Measurements from ENCODE around the gene MOSMO. TPM values are rescaled to one million over a fixed set of nuclear protein-coding genes. Genes with fewer than 3 reads are reported as not detected.
A peak's percentile ranks its signal among the peaks of the same experiment; 100 is the strongest.

Gene MOSMO
- total and polyA plus RNA-seq, 7 donors = 2.8 to 27.1 (median 19.3) TPM

DNA sequence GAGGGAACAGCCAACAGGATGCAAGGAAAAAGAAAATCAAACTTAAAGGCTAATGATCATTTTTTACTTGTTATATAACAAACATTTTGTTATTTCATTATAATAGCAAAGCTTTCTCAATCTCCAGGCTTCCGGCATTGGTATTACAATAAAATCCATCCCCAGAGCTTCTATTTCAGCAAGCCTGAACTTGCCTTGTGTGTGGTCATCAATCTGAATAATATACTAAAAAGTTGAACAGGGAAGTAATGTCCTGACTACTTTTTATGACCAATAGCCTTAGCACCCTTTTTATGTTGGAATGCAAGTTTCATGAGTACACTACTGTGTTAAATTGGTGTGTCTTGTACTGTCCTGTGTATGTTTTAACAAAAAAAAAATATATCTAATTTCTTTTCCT, 57.3 kb downstream of the MOSMO start:
- no peaks in the 10 kb centered on the region for H3K27me3 ChIP-seq
- TF ChIP-seq EP300 (IDR thresholded peaks at IDR 0.05) (no peak), POLR2AphosphoS5 (IDR thresholded peaks at IDR 0.05) (no peak), POLR2A (IDR thresholded peaks at IDR 0.05) (no peak), CTCF (IDR thresholded peaks at IDR 0.05) (no peak)
- no peak overlapping the region for H3K4me3 ChIP-seq
- peaks cover 0 to 12% (median 4%) of the 10 kb centered on the region in 4 donors for H3K4me1 ChIP-seq
- H3K36me3 ChIP-seq = no peaks in the 10 kb centered on the region
- H3K9me3 ChIP-seq = no peaks in the 10 kb centered on the region
- intact Hi-C loops (cut with DNase I) = no loop called here
- H3K27ac ChIP-seq = no peak overlapping the region
- 93 to 96% methylated on average over 1 of the region's 1 CpG for WGBS, 2 donors
- no peak for DNase-seq

- TF ChIP-seq EP300 (IDR thresholded peaks at IDR 0.05) (no peak), CTCF (IDR thresholded peaks at IDR 0.05) (no peak), POLR2AphosphoS5 (IDR thresholded peaks at IDR 0.05) (no peak), POLR2A (IDR thresholded peaks at IDR 0.05) (no peak)
- Histone ChIP-seq H3K27ac (peak overlapping the region in 1 of 4 donors; percentile 7), H3K4me3 (no peak overlapping the region), H3K9me3 (no peaks in the 10 kb centered on the region), H3K27me3 (no peaks in the 10 kb centered on the region), H3K36me3 (peaks cover 0 to 3% (median 0%) of the 10 kb centered on the region in 4 donors), H3K4me1 (peaks cover 0 to 17% (median 8%) of the 10 kb centered on the region in 4 donors)
- intact Hi-C loops (cut with DNase I) = no loop called here
- 67 to 79% methylated on average over 12 of the region's 12 CpGs for WGBS, 2 donors
- no peak for DNase-seq
Observed at GRCh38 chr16:22070361-22071330, 62.7 kb downstream of the MOSMO start.

DNA sequence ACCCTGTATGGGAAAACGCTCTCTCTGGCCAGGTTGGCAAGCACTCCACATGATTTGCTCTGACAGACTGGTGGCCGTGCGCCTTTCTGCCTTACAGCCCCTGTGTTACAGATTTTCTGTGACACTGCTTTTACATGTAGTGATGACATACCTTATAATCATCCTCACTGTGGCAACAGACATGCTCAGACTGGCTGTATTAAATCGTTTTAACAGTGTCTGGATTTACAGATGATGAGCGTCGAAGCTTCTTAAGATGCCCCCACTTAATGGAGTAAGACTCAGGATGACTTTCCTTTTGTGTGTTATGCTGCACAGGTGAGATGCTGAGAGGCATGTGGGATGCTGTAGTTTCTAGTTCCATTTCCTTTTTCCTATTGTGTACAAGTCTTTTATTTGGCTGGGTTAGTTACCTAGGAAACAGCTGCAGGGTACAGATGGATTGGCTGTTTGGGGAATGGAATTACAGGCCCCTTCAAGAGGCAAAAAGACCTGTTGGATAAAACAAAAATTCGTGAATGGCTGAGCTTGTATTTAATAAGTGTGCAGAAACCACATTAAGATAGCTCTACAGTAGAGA, 63.5 kb downstream of the MOSMO start:
- Histone ChIP-seq H3K27me3 (no peaks in the 10 kb centered on the region), H3K27ac (peak overlapping the region in 1 of 4 donors; percentile 7), H3K4me3 (no peak overlapping the region), H3K9me3 (no peaks in the 10 kb centered on the region), H3K4me1 (peaks cover 0 to 17% (median 8%) of the 10 kb centered on the region in 4 donors), H3K36me3 (peaks cover 0 to 11% (median 0%) of the 10 kb centered on the region in 4 donors)
- TF ChIP-seq POLR2A (IDR thresholded peaks at IDR 0.05) = no peak
- intact Hi-C loops (cut with DNase I) = no loop called here
- no peak for DNase-seq
- whole genome bisulfite sequencing, 2 donors = 91 to 93% methylated on average over 7 of the region's 7 CpGs

DNA sequence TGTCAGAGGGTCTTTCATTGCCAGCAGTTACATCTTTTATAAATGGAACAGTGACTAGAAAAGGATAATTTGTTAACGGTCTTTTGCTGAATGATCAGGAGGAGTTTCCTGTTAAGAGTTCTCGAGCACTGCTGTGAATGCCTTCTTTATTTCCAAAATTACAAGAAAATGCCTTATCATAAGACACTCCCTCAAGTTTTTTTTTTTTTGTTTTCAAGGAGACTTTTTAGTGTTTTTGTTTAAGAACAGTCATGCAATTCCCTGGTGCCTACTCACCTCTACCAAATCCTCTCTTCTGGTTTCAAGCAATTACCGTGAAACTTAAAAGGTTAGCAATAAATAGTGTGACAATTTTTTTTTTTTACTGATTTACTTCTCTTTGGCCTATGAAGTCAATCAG, 65.4 kb downstream of the MOSMO start:
- intact Hi-C loops (cut with DNase I) = no loop called here
- 75 to 88% methylated on average over 3 of the region's 3 CpGs for WGBS, 2 donors
- Histone ChIP-seq H3K27me3 (no peaks in the 10 kb centered on the region), H3K36me3 (peaks cover 0 to 13% (median 0%) of the 10 kb centered on the region in 4 donors), H3K27ac (no peak overlapping the region), H3K4me3 (no peak overlapping the region), H3K4me1 (peaks cover 0 to 17% (median 8%) of the 10 kb centered on the region in 4 donors), H3K9me3 (no peaks in the 10 kb centered on the region)
- no peak for DNase-seq
- TF ChIP-seq EP300 (IDR thresholded peaks at IDR 0.05) (no peak), POLR2A (IDR thresholded peaks at IDR 0.05) (no peak), CTCF (IDR thresholded peaks at IDR 0.05) (no peak), POLR2AphosphoS5 (IDR thresholded peaks at IDR 0.05) (no peak)
